Peyer's patch (tissue), 4 donors: ENCODE data around the gene RHOF. TPM values are rescaled to one million over a fixed set of nuclear protein-coding genes. Genes with fewer than 3 reads are reported as not detected.
"Not testable (repeated sequence)": the region's sequence is repeated elsewhere in the genome, so short reads cannot be mapped to it uniquely, and the experiment has no call there.

Experiments
- DNase-seq, 3 donors: peaks; one replicate each; pipeline ENCODE4 v3.0.0-alpha.2; 2017 to 2019
- H3K27ac ChIP-seq, 4 donors: fragments of 200-600 bp; sonication (generic); one replicate each; pipeline ENCODE4 v1.5.1; 2016 to 2019
- H3K27me3 ChIP-seq, 2 donors: fragments of 200-600 bp; sonication (generic); one replicate each; pipeline ENCODE4 v1.5.1; 2019
- H3K36me3 ChIP-seq, 3 donors: fragments of 200-600 bp; sonication (generic); one replicate each; pipeline ENCODE4 v1.5.1; 2016 to 2019
- H3K4me1 ChIP-seq, 4 donors: fragments of 200-600 bp; sonication (generic); one replicate each; pipeline ENCODE4 v1.5.1; 2016 to 2019
- H3K4me3 ChIP-seq, 4 donors: fragments of 200-600 bp; sonication (generic); 1 replicate in 3 of 4; 2 replicates in 1 of 4; pipeline ENCODE4 v1.5.1; 2016 to 2019; ENCODE audit warnings: mild to moderate bottlenecking in 1 of 4
- H3K9me3 ChIP-seq, 4 donors: fragments of 200-600 bp; sonication (generic); one replicate each; pipeline ENCODE4 v1.5.1; 2016 to 2019; ENCODE audit warnings: mild to moderate bottlenecking in 1 of 4
- CTCF ChIP-seq, 6 experiments: fragments of 450-650 bp in 4 of 6; fragments of 200-600 bp in 2 of 6; sonication (generic) in 1 of 6; IDR thresholded peaks; one replicate each; pipeline ENCODE4 v1.5.1; 2017 to 2019; ENCODE audit warnings: antibody characterized with exemption in 6 of 6, mild to moderate bottlenecking in 3 of 6, moderate library complexity in 1 of 6
- POLR2A ChIP-seq, 2 donors: fragments of 450-650 bp; IDR thresholded peaks; one replicate each; pipeline ENCODE4 v1.5.1; 2017; ENCODE audit warnings: antibody characterized with exemption in 2 of 2, mild to moderate bottlenecking in 2 of 2, moderate library complexity in 2 of 2
- total RNA-seq, 4 donors: library from RNA; depleted of rRNA; stranded (reverse); fragments of >200 nt; gene quantifications; one replicate each; pipeline ENCODE4 v1.1.0, GENCODE V29; 2016

The RHOF gene
- total RNA-seq, 4 donors from 2014 or later = 31.4 to 134 (median 91.0) TPM

- Histone ChIP-seq H3K27ac (peak overlapping the region; percentile 96 to 100 (median 98)), H3K36me3 (peaks cover 0 to 12% (median 0%) of the 10 kb centered on the region in 3 donors), H3K4me1 (peaks cover 11 to 69% (median 49%) of the 10 kb centered on the region in 4 donors), H3K4me3 (peak overlapping the region; percentile 69 to 82 (median 74)), H3K9me3 (no peaks in the 10 kb centered on the region), H3K27me3 (no peaks in the 10 kb centered on the region)
- no peak for TF ChIP-seq CTCF (IDR thresholded peaks at IDR 0.05)
- peak in 1 of 2 donors; percentile 73 for TF ChIP-seq POLR2A (IDR thresholded peaks at IDR 0.05)
- peak in 2 of 3 donors; percentile 80 to 91 for DNase-seq
Observed at GRCh38 chr12:121791671-121792551, 1.6 kb downstream of the RHOF start.

- peak overlapping the region; percentile 80 to 100 (median 96) for H3K27ac ChIP-seq
- not testable (repeated sequence) for H3K27me3 ChIP-seq, DNase-seq, H3K9me3 ChIP-seq, H3K36me3 ChIP-seq
- H3K4me1 ChIP-seq = peaks cover 10 to 65% (median 56%) of the 10 kb centered on the region in 4 donors
- H3K4me3 ChIP-seq = peak overlapping the region in 1 of 4 donors; percentile 8
Observed at GRCh38 chr12:121790785-121791184, 2.7 kb downstream of the RHOF start.

GRCh38 chr12:121789800-121790728, 3.4 kb downstream of the RHOF start:
- Histone ChIP-seq H3K27me3 (no peaks in the 10 kb centered on the region), H3K4me1 (peaks cover 7 to 65% (median 55%) of the 10 kb centered on the region in 4 donors), H3K9me3 (no peaks in the 10 kb centered on the region), H3K27ac (peak overlapping the region; percentile 80 to 97 (median 89)), H3K36me3 (peaks cover 0 to under 1% (median 0%) of the 10 kb centered on the region in 3 donors), H3K4me3 (peak overlapping the region; percentile 13 to 38 (median 26))
- DNase-seq = peak; percentile 63 to 98 (median 97)
- TF ChIP-seq POLR2A (IDR thresholded peaks at IDR 0.05) = peak; percentile 29 to 30
- no peak for TF ChIP-seq CTCF (IDR thresholded peaks at IDR 0.05)

GRCh38 chr12:121789233-121789781, 4.2 kb downstream of the RHOF start:
- H3K4me1 ChIP-seq = peaks cover 7 to 63% (median 54%) of the 10 kb centered on the region in 4 donors
- DNase-seq = peak; percentile 54 to 85 (median 84)
- peak overlapping the region; percentile 80 to 97 (median 89) for H3K27ac ChIP-seq
- H3K36me3 ChIP-seq = no peaks in the 10 kb centered on the region
- H3K27me3 ChIP-seq = no peaks in the 10 kb centered on the region
- H3K9me3 ChIP-seq = no peaks in the 10 kb centered on the region
- TF ChIP-seq CTCF (IDR thresholded peaks at IDR 0.05) = no peak
- peak in 1 of 2 donors; percentile 15 for TF ChIP-seq POLR2A (IDR thresholded peaks at IDR 0.05)
- peak overlapping the region; percentile 13 to 38 (median 26) for H3K4me3 ChIP-seq

- H3K9me3 ChIP-seq = no peaks in the 10 kb centered on the region
- H3K27ac ChIP-seq = peak overlapping the region; percentile 80 to 97 (median 89)
- H3K4me3 ChIP-seq = no peak overlapping the region
- H3K4me1 ChIP-seq = peaks cover 7 to 64% (median 46%) of the 10 kb centered on the region in 4 donors
- TF ChIP-seq CTCF (IDR thresholded peaks at IDR 0.05) (no peak), POLR2A (IDR thresholded peaks at IDR 0.05) (peak in 1 of 2 donors; percentile 43)
- no peaks in the 10 kb centered on the region for H3K27me3 ChIP-seq
- peak in 1 of 3 donors; percentile 71 for DNase-seq
- no peaks in the 10 kb centered on the region for H3K36me3 ChIP-seq
Observed at GRCh38 chr12:121788176-121788818, 5.2 kb downstream of the RHOF start.
